Nucleus accumbens (tissue), 56 donors: ENCODE measurements around the gene GJB2.
"Not testable (repeated sequence)": the region's sequence is repeated elsewhere in the genome, so short reads cannot be mapped to it uniquely, and the experiment has no call there.

Source experiments
- DNase-seq, 56 donors: peaks; one replicate each; lab custom pipeline; 2025; lab: John Stamatoyannopoulos, UW

GJB2 gene

DNA sequence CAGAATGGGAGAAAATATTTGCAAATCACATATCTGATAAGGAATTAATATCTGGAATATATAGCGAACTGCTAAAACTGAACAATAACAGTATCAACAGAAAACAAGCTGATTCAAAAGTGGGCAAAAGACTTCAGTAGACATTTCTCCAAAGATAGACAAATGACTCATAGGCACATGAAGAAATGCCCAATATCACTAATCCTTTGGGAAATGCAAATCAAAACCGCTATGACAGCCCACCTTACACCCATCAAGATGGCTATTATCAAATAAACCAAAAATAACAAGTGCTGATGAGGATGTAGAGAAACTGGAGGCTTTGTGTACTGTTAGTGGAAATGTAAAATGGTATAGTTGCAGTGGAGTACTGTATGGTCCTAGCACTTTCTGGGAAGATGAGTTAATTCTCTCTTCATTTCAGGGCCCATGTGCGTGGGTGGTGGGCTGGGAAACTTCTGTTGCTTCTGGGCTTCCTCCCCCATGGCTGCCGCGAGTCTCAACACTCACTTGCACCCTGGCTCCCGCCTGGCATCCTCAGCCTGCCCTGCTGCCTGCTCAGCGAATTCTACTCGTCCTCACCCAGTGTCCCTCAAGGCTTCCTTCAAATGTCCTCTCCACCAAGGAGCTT lies 19.5 kb downstream of the GJB2 start:
- DNase-seq, result no peak

DNA sequence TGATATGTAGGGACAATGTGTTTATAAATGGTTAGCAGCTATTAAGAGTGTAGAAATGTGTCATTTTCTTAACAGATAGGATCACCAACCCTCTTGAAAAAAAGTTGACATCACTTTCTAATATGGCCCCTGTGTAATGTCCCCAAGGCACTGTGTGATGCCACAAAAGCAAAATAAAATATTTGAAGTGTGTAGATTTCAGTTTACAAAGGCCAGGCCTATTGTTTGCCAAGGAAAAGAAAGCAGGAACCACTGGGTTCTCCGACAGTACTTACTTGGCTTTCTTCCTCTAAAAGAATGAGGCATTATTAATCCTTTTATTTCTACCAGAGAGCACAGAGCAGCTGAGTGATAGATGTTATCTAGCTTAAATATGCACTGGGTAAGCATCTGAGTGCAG lies 21.4 kb downstream of the GJB2 start:
- no peak for DNase-seq

DNA sequence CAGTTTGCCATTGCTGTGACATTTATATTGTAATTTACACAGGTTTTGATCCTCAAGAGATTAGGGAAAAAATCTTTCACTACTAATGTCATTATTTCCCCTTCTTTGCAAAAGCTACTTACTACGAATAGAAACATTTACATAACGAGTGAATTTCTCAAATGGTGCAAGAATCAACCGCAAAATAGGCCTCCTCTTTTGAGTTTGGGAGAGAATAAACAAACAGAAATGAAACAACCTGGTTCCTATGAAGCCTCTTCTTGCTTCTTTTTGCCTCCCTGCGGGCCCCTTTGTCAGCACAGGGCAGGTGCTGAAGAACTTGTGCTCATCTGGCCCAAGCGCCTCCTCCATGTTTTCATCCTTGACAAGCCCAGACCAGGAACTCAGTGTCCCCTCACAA lies 21.8 kb downstream of the GJB2 start:
- DNase-seq, result no peak

DNA sequence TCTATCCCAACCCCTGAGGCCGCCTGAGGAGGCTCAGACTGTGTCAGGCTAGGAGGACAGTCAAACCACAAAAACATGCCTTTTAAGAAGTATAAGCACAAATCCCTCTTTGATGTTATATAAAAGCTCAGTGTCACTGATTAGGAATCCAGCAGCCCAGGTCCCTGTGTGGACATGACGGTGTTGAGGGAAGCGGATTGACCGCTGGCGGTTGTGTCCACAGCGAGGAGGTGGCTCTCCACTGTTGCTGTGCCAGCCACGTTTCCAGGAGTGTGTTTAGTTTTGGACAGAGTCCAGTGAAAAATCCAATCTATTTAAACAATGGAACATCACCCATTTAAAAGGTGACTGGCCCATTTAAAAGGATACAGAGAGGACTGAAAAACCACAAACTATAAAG lies 24.3 kb downstream of the GJB2 start:
- DNase-seq, result no peak

DNA sequence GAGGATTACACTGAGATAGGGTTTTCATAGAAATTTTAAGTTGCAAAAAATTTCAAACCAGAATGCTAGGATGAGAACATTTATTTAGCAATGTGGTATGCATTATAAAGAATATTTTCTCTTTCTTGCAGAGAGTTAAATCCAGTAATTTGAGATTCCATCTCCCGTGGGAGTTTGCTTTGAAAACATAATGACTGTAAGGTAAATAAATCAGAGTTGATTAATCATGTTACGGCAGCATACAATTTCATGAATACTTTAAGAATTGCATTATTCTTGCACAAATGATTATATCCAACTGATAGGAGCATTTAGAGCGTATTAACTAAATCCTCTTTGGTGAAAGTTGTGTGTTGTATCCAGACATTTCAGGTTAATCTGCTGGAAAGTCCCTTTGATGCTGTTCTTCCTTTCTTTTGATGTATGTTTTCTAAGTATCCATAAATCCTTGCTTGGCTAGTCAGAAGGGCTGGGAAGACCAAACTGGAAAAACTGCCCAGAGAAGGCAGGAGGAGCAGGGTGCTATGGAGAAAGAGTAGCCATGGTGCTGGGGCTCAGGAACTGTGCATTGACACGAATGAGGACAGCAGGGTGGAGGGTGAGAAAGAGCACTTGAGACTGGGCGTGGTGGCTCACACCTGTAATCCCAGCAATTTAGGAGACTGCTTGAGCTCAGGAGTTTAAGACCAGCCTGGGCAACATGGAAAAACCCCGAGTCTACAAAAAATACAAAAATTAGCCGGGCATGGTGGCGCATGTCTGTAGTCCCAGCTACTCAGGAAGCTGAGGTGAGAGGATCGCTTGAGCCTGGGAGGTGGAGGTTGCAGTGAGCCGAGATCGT lies 27.1 kb downstream of the GJB2 start:
- DNase-seq, result no peak

DNA sequence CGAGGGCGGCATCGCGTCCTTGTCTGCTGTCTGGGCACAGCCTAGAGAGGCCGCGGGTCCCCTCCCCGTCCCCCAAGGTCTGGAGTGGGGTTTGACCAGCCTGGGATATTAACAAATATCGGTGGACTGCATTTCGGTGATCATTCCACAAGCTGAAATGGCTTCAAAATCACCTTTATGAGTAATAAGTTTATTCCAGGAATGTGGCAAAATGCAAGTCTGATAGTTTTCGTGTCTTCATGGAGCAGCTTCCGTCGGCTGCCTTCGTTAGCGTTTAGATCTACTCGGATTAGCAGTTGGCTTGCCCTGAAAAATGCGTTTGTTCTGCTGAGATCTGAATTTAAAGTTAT lies 30.8 kb downstream of the GJB2 start:
- DNase-seq, result no peak

DNA sequence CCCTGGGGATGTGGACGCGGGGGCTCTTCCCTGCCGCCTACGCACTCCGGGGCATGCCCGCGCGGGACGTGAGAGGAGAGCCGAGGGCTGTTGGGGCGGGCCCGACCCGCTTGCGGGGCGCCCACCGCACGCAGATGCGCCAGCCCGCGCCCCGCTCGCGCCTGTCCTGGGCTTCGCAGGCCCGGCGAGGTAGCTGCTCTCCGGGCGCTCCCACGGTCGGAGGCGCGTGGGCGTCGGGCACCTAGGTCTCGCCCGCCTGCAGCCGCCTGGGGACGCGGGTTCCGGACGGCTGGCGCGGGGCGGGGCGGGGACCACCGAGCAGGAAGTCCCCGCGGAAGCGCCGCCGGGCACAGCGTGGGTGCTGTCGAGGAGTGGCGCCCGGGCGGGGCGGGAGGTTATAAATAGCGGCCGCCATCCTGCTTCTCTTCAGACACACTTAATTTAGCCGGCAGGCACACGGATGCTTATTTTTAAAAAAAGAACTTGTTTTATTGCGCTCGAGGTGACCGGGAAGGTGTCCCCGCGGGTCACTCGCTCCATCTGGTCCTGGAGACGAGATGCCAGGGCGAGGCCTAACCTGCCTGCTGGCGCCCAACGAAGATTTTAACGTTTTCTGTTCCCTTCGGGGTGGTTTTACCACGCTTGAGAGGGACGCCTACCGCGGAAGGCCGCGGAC lies 31.3 kb downstream of the GJB2 start:
- DNase-seq, result peak in 2 of 56 donors; percentile 15 to 64

DNA sequence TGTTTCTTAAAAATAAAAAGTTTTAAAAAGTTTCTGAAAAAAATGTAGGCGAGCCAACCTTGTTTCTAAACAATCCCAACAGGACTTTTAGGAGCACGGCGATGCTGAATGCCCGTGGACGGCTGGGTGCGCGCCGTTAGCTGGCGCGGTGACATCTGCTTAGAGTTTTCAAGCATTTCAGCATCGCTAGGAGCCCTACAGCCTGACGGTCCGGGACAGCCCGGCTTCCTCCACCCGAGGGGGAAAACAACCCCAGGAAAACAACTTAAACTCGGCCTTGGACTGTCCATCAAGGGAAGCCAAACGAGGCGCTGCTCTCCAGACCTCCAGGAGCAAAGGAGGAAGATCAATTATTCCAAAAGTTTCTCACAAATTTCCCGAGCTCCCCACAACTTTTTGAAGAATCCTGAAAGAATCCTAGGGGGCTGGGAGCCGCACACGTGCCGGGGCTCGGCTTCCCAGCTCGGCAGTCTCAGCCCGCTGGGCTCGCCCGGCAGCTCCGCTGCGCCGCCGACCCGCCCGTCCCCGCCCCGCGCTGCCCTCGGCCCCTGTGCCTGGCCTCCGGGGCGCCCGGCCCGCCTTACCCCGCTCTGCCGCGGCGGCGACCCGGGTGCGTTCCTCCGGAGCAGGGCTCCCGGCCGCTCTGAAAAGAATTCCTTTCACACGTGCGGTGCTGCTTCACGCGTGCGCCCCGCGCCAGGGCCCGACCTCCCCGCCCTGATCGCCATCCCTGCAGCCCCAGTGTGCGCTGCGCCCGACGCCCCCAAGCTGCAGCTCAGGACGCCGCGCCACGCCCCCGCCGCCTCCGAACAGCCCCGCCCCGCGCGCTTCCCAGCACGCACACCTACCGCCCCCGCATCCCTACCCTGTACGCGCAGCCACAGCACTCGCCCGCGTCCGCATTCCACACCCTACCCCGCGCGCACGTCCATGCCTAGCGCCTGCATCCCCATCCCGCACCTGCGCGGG lies 32.1 kb downstream of the GJB2 start, which contains the start of gene GJA3:
TSS of gene GJA3 (minus strand) at position 747 of the 969 bp plus-strand sequence. CDS start 17,764 bp downstream, outside the sequence.
- DNase-seq, result peak in 14 of 56 donors; percentile 8 to 64 (median 22)

DNA sequence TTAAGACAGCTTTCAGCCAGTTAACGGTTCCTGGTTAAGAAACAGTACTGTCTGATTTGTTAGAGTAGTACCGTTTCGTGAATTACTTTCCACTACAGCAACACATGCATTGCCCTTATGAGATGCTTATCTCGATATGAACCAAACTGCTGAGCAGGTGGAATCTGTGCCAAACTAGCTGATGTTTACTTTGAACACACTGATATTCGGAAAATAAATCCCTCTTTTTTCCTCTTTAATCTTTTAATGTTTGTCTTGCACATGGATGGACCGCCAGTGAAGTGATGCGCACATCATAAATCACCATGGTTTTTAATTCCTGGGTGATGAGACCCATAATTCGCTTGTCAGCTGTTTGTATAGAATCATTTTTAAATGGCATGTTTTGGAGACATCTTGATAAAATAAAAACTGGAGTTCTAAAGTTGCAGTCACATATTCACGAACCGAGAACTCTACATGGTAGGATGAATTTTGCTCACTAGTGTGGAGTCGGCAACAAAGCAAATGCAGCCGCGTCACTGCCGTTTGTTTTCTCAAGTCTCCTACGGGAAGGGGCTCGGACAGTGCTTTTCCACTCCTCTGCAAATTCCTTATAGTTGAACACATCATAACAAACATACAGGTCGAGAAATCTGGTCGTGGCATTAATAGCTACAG lies 33.0 kb downstream of the GJB2 start:
- DNase-seq, result no peak

DNA sequence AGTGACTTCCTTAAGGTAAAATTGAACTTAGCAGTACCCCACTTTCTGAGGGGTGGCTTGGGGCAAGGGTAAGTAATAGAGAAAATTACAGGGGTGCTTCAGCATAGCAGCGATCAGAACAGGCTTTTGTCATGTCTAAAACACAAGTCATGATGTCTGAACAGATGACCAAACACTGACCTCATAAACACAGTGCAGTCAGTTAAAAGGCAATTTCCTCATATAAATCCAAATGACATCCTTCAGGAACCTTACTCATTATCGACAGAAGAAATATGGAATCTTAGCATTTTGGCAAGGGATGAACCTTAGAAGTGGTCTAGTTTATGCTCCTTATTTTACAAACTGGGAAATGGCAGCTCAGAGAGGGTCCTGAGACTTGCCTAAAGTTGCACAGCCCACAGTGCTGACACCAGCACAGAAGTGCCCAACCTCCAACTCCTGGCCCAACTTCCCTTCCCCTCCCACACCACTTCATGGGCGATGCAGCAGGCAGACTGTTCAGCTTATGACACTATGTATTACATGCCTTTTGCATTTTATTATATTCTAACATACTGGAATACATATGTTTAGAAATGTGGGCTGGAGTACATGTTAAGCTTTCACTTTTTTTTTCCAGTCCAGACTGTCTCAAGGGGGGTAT lies 35.5 kb downstream of the GJB2 start:
- no peak for DNase-seq

DNA sequence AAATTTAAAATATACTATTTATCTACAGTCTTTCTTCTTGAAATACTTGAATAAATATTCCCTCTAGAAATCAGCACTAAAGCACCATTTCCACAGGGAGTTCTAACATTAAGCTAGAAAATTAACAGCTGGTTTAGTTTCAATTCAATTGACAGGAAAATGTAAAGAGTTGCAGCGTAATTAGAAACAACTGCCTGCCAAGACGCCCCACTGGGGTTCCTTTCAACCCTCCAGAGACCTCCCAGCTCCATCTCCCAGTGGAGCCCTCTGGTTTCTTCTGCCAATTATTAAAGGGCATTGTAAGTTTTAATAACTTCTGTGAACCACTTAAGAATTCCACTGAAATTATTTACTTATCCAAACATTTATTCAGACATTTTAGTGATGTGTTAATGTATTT lies 36.0 kb downstream of the GJB2 start:
- no peak for DNase-seq

DNA sequence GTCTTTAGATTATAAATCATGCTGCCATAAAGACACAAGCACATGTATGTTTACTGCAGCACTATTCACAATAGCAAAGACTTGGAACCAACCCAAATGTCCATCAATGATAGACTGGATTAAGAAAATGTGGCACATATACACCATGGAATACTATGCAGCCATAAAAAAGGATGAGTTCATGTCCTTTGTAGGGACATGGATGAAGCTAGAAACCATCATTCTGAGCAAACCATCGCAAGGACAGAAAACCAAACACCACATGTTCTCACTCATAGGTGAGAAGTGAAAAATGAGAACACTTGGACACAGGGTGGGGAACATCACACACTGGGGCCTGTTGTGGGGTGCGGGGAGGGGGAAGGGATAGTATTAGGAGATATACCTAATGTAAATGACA lies 39.4 kb downstream of the GJB2 start:
- not testable (repeated sequence) for DNase-seq

DNA sequence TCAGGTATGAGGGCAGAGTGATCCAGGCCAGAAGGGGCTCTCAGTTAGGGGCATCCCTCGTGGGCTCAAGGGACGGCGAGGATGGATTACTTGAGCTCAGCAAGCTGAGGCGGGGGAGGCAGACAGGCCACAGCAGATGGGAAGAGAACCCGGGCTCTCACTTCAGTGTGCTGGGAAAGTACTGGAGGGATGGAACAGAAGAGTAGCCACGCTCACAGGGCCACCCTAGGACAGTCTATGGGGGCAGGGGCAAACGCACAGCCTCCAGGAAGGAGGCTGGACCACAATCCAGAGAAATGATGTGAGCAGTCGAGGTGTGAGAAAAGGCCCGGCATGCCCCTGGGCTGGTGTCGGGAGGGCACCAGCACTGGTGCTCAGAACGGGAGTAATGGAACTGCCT lies 41.1 kb downstream of the GJB2 start:
- no peak for DNase-seq

DNA sequence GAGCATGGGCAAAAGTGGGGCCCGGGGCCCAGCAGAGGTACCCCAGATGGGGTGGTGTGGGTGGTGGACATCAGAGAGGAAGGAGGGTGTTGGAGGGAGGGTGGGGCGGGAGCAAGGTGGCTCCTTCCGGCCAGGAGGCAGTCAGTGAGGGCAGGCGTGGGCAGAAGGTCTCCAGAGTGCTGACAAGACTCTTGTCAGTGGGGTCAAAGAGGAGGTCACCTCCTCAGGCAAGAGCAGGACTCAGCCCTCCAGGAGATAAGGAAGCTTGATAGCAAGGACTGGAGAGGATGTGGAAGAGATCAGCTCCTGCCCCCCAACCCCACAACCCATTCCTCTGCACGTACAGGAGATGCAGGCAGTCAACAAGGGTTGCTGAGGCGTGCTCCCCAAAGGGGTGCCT lies 41.7 kb downstream of the GJB2 start:
- no peak for DNase-seq

DNA sequence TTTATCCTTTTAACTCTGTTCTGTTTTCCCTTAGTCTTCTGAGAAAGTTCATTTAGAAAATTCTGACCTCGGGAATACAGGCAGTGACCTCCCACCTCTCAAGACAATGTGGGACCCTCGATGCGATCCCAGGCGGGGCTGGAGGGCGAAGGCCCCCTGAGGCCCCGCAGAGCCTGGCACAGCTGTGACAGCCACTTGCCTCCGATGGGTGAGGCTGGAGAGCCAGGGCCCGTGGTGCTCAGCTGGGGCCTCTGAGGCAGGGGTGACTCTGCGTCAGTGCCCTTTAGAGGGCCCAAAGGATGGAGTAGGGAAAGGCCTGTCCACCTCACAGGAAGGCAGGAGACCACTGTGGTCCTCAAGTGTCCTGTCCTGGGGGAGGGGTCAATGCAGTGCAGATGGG lies 42.2 kb downstream of the GJB2 start:
- DNase-seq, result no peak

DNA sequence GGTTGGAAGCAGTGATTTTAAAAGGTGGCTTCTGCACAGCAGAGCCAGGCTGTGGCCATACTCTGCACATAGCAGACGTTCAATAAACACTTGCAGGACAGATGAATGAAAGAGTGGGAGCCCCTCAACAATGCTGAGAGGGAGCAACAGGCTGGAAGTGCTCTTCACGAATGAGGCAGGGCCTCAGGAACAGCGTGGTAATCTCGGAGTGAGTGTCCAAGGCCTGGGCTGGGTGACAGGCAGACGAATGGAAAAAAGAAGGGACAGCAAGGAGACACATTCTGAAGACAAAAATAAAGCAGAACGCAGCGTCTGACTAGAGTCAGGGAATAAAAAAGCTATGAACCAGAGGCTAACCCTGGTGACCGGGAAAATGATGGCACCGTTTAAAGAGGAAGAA lies 43.0 kb downstream of the GJB2 start:
- DNase-seq, result no peak

DNA sequence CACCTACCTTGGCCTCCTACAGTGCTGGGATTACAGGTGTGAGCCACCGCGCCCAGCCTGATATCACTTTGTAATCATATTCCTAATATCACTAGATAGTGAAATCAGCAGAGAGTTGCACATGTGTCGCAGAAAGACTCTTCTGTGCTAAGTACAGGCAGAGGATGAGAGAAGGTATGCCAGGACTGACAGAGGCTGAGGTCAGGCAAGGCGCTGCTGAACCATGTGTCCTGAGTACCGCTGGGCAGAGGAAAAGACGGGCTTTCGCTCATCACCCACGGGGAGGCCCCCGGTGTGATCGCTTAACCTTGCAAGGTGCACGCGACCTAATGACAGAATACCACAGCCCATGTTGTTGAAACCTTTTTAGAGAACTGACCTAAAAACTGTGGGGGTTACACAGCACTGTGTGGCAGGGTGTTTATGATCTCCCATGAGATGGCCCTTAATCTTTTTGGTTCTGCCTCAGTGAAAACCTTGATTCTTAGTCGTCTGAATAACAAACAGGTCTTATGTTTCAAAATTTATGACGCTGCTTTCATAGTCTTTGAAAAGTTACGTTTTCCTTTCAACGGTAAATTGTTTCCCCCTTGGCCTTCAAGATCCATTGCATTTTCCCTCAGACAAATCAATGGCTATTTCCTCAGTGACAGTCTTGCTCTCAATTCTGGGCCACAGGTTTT lies 44.1 kb downstream of the GJB2 start:
- no peak for DNase-seq

DNA sequence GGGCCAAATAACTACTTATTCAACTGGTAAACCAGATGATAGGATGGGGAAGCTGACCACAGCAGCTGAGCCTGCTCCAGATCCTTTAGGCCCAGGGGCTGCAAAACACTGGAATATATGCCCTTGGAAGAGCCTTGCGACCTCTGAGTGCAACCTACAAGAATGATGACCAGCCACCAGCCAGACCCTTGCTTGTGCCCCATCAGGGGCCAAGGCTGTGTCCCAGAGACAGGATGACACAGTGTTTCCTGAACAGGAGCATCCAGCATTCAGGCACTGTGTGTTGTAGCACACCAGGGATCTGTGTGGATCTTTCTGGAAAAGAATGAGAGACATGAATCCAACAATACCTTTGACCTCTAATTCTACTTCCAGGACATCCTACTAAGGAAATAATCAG lies 46.4 kb downstream of the GJB2 start:
- DNase-seq, result no peak

DNA sequence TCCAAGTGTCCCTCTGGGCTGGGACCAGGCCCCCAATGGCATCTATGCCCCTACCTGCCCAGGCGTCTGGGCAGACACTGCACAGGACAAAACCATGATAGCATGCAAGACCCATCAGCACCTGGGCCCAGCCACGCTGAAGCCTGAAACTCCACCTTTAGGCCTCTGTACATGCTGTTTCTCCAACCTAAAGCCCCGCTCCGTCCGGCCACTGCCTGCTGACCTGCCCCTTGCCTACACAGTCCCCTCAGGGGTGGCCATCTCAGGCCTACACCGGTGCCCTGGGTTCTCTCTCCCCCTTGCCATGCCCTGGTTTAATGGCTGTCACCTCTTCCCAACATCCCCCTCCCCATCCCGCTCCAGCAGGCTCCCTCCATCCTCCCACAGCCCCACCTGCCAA lies 47.2 kb downstream of the GJB2 start:
- DNase-seq, result no peak
